NOMO-1 (cell line): ENCODE measurements around the gene OTOF.

ENCODE experiments used
- DNase-seq, 2 experiments: peaks; one replicate each; lab custom pipeline; 2025; ENCODE audit not compliant: unreplicated experiment in 2 of 2; lab: John Stamatoyannopoulos, UW

Gene OTOF

DNA sequence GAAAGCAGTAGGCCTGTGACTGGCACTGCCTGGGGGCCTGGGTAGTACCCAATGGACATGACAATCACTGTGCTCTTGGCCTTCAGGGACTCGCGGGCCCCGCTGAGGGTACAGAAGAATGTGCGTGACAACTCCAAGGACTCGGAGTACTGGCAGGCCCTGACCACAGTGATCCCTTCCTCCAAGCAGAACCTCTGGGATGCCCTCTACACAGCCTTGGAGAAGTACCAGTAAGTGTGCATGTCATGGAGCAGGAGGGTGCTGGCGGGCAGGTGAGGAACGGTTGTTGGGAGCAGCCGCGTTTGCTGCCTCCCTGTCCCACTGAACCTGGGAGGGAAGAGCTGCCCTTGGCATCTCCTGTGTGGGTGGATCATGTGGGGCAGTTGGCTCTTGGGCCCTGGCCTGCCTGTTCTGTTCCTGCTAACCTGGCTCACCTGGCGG, 23.3 kb downstream of the OTOF start:
- DNase-seq: no peak

DNA sequence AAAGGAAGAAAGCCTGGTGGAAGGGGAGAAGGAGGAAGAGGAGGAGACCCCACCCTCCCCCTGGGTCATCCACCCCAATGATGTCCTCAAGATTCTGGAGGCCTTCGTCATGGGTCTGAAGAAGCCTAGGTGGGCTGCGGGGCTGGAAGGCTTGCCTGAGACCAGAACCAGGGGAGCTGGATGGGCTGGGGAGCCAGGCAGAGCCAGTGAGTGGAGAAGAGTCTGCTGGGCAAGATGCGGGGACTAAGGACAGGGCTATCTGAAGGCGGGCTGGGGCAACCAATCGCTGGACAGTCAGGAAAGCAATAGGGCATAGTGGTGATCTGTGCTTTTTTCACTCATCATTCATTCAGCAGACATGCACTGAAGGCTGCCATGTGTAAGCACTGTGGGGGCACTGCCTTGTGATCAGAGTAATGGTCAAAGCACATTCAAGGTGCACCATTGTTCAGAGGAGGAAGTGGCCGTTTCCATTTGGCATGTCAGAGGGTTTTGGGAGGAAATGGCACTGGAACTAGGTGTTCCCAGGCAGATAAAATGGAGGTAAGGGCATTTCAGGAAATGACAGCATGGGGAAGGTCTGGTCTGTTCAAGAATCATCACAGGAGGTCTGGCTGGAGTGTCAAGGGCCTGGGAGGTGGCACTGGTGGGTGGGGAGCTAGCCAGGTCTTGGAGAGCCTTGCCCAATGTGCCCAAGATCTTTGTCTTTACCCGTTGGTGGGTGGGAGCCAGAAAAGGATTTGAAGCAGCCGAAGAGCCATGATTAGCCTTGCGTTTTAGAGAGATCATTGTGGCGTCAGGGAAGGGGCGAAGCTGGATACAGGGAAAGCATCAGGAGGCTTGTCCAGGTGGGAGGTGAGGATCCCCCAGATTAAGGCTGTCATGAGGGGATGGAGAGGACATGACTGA, 24.2 kb downstream of the OTOF start:
- no peak for DNase-seq

DNA sequence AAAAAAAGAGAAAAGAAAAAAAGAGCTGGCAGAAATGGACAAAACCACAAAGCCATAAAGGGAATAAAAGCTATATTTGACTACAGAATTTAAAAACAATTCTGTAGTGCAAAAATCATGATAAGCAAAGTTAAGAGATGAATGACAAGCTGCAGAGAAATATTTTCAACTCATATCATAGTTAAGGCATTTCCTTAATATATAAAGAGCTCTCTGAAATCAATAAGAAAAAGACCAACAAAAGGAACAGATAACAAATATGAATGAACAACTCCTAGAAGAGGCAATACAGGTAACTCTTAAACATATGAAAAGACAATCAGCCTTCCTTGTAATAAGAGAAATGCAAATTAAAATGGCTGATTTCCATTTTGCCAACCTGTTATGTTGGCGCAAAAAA, 26.2 kb downstream of the OTOF start:
- no peak for DNase-seq

DNA sequence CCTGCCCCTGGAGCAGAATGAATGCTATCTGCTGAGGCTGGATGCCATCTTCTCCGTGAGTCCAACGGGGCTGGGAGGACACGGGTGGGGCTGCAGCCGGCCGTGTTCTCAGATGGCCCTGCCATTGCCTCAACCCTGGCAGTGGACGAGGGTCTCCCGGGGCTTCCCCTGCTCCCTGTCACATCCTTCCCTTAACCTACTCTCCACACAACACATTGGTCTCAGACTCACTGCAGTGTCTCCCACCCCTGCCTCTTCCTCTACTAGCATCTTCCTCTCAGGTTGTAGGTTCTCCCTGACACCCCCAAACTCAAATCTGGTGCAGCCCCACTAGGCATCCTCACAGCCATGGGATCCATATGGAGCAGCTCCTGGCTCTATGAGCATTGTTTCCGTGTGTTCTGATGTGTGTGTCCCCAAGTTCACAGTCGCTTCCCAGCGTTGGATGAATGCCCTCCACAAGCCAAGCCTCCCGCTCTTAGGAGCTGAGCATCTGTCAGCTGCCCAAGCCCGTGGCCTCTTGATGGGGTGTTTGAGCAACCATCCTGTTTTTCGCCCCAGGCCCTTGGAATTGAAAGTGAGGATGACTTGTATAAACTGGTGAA, 27.8 kb downstream of the OTOF start:
- DNase-seq: no peak

DNA sequence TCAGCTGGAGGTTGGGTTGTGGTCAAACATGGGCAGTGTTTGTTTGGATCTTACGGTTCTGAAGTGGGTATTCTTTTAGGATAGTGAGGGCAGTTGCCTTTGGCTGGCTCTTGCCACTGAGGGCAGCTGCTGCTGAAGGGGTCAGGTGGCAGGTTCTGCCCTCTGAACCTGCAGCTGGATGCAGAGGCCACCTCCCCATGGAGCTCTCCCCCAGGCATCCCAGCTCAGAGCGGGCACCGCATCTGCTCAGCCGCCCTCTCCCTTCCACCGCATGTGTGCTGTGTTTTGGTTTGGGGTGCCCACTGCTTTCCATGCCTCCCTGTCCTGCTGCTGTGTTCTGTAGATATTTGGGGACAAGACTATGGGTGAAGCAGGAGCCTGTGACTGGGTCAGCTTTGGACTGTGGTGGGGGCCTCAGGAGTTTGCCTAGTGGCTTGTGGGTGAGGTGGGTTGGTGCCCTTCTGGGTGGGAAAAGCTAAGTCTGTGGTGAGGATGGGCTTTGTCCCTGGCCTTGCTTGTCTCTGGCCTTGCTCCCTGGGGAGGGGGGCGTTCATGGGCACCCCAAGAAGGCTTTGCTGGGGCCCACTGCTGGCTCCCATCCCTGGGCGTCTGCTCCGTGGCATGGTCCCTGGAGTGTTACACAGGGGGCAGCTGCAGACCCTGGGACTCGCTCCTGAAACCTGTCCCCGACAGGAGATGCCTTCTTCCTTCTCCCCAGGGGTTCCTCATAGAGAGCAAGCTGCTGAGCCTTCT, 28.5 kb downstream of the OTOF start:
- DNase-seq: no peak

DNA sequence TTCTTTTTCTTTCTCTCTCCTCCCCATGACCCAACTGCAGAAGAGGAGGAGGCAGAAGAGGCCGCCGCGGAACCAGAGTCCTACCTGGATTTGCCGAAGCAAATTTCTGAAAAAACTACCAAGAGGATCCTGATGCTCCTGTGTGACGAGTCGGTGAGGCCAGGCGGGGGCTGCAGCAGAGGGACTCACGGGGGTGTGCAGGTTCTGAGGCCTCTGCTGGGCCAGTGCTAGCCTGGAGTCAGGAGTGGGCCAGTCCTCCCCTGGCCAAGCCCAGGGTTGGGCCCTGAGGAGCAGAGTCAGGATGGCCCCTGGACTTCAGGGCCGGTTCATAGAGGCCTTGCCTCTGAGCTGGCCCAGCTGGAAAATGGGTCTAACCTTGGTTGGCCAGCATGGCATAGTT, 29.3 kb downstream of the OTOF start:
- no peak for DNase-seq

DNA sequence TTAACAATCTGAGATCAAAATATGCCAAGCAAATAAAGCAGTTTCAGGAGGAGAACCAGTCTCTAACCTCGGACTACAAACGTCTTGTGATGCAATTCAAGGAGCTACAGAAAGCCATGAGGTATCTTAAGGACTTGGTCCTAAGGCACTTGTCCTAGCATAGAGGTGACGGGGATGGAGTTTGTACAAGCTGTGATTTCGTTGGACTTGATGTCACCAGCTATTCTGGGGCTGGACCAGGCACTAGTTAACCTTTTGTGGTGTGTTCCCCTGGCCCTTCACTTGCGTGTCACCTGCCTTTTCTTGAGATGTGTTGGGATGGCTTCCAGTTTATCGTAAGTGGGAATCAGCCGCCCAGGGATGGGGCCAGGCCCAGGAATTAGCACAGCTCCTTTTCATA, 33.7 kb downstream of the OTOF start:
- DNase-seq: no peak

DNA sequence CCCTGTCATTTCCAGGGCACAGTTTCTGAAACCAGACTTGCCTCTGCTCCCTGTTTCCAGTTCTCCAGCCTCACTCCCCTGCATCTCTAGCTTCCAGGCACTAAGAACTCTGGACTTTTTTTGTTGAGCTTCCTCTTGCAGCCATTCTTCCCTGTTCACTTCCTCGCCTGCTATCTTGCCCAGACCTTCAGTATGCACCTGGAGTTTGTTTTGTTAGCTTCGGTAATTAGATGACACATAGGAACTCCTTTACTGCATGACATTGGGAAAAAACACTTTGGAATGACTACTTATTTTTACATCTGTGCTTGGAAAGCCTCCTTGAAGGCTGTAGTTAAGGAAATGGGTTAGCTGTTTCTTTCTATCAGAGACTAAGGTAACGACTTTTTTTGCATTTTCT, 35.2 kb downstream of the OTOF start:
- DNase-seq: no peak

DNA sequence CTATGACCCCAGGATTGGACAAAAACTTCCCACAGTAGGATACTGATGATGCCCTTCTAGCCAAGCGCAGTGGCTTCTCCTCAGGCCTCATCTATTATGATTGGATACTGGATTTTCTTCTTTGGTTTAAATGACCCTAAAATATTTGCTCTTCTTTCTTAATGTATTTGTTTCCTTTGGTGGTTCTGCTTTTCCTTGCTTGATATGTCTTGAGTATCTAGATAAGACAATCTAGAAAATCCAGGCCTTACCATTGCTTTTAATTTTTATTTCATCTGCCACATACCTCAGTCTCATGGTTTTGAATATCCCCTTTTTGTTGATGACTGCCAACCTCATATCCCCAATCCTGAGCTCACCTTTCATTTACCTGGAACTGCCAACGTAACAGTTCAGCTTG, 35.6 kb downstream of the OTOF start:
- no peak for DNase-seq

DNA sequence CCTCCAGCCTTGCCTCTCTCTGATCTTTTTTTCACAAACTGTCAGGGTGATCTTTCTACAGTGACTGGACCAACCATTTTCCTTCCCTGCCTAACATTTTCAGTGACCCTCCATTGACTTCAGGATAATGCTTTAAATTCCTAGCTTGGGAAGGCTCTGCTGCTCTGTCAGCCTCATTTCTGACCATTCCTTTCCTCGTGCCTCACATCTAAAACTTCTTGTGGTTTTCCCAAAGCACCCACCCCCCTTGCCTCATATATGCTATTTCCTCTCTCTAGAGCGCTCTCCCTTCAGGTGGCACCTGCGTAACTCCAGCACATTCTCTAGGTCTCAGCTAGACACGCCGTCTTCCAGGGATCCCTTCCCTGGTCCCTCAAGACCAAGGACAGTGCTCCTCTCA, 39.0 kb downstream of the OTOF start:
- no peak for DNase-seq

DNA sequence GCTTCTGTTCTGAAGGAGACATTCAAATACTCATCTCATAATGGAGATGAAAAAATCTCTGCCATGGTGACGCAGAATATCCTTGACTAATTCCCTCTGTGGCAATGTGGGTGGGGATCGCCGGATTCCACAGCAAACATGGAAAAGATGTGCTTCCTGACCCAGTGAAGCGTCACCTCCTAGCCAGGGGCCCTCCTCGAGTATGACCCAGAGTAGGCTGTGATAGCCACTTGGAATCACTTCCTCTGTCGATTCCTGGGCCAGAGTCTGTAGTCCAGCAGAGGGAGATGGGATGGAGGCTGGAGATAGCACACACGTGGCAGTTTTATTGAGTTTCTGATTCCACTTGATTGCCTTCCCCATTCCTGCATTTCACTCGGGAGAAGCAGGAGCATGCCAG, 39.4 kb downstream of the OTOF start:
- DNase-seq: no peak

DNA sequence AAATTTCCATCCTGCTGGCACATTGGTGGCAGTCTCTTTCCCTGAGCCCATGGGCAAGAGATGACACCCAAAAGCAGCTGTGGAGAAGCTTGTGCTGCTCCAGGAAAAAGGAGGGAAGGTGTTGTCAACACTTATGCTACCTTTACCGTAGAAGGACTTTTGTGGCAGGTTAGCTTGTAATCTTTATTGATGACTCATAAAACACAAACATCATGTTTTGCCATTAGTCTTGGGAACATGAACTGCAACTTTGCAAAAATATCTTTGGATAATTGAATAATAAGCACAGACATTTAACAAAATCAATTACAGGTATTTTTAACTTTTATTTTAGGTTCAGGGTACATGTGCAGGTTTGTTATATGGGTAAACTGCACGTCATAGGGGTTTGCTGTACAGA, 42.8 kb downstream of the OTOF start:
- no peak for DNase-seq

DNA sequence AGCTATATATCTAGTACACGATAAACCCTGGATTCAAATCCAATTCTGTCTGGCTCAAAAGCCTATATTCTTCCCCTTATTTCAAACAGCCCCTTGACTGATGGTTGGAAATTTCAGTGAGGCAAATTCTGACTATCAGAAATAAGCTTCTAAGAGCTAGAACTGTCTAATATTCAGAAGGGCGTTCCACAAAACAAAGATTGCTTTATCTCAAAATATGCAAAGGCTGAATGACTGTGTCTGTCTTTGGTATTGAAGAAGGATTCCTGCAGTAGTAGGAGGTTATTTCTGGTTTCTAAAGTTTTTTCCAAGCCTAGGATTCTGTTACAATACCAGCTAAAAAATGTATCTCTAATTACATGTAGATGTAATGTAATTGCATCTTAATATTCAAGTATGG, 45.1 kb downstream of the OTOF start:
- DNase-seq: no peak

DNA sequence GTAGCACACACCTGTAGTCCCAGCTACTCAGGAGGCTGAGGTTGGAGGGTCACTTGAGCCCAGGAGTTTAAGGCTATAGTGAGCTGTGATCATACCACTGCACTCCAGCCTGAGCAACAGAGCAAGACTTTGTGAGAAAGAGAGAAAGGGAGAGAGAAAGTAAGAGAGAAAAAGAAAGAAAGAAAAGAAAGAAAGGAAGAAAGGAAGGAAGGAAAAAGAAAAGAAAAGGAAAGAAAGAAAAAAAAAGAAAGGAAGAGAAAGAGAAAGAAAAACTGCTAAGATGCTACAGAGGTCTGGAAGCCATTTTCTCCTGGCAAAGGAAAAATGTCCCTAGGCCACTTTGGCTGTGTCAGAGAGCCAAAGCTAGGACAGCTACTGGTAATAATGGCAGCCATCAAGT, 45.6 kb downstream of the OTOF start:
- no peak for DNase-seq

DNA sequence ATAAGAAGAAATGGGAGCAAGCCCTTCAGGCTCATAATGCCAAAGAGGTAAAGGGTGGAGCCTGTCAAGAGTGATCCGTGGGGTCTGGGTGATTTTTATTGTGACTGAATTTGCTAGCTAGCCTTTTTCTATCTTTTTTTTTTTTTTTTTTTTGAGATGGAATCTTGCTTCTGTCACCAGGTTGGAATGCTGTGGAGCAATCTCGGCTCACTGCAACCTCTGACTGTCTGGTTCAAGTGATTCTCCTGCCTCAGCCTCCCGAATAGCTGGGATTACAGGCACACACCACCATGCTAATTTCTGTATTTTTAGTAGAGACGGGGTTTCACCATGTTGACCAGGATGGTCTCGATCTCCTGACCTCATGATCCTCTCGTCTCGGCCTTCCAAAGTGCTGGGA, 47.1 kb downstream of the OTOF start:
- DNase-seq: no peak

DNA sequence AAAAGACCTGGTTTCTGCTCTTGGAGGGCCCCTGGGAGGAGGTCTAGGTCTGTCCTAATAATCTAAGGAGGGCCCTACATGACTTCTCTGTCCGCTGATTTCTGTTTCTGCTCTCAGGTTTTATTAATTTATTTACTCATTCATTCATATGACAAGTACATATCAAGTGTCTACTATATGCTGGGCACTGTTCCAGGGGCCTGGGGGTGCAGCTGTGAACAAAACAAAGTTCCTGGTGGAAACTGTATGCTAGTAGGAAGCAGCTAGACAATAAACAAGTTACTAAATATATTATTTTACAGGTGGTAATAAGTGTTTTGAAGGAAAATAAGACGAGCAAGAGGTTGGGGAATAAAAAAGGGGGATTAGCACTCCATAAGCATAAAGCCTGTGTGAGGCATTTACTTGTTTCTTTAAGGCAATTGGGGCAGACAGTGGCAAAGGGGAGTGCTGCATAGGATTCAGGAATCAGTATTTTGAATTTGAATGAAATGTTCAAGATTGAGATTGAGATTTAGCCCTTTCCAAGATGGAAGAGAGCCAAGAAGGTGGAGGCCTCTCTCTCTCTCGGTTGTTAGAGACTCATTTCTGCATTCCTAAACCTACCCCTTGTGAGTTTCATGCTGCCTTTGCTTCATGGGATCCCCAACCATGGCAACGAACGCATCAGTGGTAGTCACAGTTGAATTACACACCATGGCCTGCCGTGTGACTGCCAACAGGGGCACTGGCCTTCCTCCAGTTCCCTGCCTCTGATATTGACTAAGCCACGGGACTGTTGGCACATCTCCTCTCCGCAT, 47.9 kb downstream of the OTOF start:
- no peak for DNase-seq

DNA sequence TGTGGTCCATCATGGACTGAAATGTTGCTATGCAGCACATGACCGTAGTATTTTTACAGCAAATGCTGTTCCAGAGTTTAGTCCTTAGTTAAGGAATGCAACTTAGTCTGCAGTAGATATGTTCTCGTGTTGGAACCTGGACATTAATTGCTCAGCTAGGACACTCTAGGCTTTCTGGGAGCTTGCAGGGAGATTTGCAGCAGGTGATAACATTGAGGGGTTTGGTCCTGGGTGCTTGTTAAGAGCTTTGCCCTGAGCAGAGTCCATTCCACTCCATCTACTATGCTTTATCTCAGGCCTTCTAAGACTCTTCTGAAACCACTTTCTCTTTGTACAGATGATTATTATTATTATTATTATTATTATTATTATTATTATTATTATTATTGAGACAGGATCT, 49.1 kb downstream of the OTOF start:
- DNase-seq: no peak

DNA sequence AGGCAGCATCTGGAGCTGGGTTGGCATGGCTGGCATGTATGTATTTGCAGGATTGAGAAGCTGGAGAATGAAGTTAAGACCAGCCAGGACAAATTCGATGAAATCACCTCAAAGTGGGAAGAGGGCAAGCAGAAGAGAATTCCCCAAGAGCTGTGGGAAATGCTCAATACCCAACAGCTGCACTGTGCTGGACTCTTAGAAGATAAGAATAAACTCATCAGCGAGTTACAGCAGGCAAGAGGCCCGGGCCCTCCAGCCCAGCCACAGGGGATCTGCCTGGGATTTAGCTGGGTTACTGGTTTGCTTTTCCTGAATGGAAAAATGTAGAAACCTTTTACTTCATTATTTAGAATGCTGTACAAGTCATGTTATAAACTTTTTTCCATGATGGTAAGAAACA, 53.7 kb downstream of the OTOF start:
- no peak for DNase-seq

DNA sequence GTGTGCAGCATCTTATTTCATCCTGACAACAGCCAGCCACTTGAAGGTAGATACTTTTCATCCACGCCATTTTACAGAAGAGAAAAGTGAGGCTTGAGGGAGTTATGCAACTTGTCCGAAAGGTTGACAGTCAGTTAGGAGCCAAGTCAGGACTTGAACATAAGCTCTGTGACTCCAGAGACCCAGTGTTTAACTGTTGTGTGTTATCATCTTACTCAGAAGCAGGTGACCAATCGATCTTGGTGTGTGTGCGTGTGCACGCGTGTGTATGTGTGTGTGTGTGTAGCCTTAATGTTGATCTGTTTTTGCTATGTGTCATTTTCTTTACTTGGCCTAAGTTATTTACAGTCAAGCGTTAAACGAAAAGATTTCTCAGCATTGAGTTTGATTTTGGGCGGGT, 54.2 kb downstream of the OTOF start:
- no peak for DNase-seq

DNA sequence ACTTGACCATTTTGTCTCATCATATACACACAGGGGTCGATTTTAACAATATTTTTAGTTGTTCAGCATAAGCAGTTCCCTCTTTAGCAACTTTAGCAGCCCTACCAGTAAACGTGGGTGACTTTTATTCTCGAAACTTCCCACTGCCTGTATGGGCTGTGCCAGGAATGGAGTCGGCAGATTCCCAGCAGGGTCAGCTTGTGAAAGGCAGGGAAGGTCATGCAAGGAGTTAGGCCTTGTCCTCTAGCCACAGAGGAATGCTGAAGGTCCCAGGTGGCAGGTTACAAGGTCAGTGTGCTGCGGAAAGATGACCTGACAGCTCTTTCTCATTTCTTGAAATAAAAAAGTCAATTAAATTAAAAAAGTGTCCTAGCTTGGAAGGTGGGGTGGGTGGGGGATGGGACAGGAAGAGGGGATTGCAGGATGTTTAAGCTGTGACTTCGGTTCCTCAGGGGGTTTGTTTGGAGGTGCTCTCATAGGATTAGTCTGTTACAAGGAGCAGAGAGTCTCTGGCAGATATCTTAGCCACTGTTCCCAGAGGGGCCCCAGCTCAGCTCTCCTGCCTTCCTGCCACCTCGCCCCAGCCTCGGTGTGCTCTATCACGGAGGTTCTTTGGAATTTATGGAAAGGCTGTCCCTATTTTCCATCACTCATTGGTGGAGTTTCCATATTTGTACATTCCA, 54.8 kb downstream of the OTOF start:
- DNase-seq: no peak
